Spleen (tissue), 7 donors: ENCODE measurements around the gene ACTC1.

Source experiments
- POLR2A ChIP-seq, 3 donors: fragments of 450-650 bp; IDR thresholded peaks; one replicate each; pipeline ENCODE4 v1.5.1; 2017; ENCODE audit warnings: antibody characterized with exemption in 3 of 3, mild to moderate bottlenecking in 1 of 3
- TF ChIP-seq, protein P1 (sequence below), 11 experiments: fragments of 200-600 bp in 7 of 11; fragments of 450-650 bp in 4 of 11; sonication (generic) in 4 of 11; IDR thresholded peaks in 8 of 11; conservative IDR thresholded peaks in 3 of 11; 1 replicate in 7 of 11; 2 replicates in 4 of 11; pipeline versions ENCODE4 v1.4.0 to v1.8.0; 2016 to 2021; ENCODE audit warnings: antibody characterized with exemption in 11 of 11, inconsistent platforms in 4 of 11, mild to moderate bottlenecking in 1 of 11
- donor health status: DM: no; HTN: no; CAD: no; lungs with moderate emphysema.
- donor health status: DM: no; HTN: no; CAD: no.
- donor health status: DM: no; HTN: no; CAD: no.

DNA sequence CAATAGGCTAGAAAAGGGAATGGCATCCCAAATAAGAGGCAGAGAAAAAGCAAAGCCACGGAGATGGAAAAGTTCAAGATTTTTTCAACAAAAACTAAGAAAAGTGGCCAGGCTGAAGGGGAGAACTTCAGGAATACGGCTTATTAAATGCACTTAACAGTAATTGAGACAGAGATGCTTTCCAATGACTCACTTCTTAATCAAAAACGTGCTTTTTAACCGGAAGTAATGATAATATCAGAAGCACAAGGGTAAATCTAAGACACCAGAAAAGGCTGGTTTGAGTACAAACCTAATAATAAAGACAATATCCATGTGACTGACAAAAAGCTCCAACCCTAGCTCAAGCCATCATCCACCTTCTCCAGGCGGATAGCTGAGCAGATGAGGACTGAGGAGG lies 24.8 kb upstream of the ACTC1 start:
- TF ChIP-seq, protein P1, sequence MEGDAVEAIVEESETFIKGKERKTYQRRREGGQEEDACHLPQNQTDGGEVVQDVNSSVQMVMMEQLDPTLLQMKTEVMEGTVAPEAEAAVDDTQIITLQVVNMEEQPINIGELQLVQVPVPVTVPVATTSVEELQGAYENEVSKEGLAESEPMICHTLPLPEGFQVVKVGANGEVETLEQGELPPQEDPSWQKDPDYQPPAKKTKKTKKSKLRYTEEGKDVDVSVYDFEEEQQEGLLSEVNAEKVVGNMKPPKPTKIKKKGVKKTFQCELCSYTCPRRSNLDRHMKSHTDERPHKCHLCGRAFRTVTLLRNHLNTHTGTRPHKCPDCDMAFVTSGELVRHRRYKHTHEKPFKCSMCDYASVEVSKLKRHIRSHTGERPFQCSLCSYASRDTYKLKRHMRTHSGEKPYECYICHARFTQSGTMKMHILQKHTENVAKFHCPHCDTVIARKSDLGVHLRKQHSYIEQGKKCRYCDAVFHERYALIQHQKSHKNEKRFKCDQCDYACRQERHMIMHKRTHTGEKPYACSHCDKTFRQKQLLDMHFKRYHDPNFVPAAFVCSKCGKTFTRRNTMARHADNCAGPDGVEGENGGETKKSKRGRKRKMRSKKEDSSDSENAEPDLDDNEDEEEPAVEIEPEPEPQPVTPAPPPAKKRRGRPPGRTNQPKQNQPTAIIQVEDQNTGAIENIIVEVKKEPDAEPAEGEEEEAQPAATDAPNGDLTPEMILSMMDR (IDR thresholded peaks at IDR 0.05 in 8 of 11, conservative IDR thresholded peaks at IDR 0.05 in 3 of 11), result no peak
- no peak for TF ChIP-seq POLR2A (IDR thresholded peaks at IDR 0.05)
